Central memory CD8-positive, alpha-beta T cell (primary cell): Measurements from ENCODE around the gene SIKE1.

Experiments
- ATAC-seq: fragments of 150-1000 bp; cut with Tn5 transposase; replicated peaks from 2 replicates; pipeline ENCODE4 v1.10.0; 2022; ENCODE audit warnings: mild to moderate bottlenecking, moderate FRiP score, moderate number of reproducible peaks; ENCODE audit not compliant: poor library complexity, severe bottlenecking; ENCODE audit errors: extremely low read depth
- DNase-seq, 2 donors: peaks; one replicate each; pipeline ENCODE4 v3.0.0; 2021; ENCODE audit warnings: low spot score in 2 of 2
- H3K27ac Mint-ChIP-seq: one replicate; pipeline ENCODE4 v1.8.0; 2022; ENCODE audit warnings: low read depth, mild to moderate bottlenecking, moderate library complexity, mixed read lengths
- H3K27me3 Mint-ChIP-seq: one replicate; pipeline ENCODE4 v1.8.0; 2022; ENCODE audit warnings: mixed read lengths
- H3K36me3 Mint-ChIP-seq: one replicate; pipeline ENCODE4 v1.8.0; 2022; ENCODE audit warnings: mild to moderate bottlenecking, moderate library complexity, mixed read lengths; ENCODE audit not compliant: insufficient read depth
- H3K4me1 Mint-ChIP-seq: one replicate; pipeline ENCODE4 v1.8.0; 2022; ENCODE audit warnings: mixed read lengths
- H3K4me3 Mint-ChIP-seq: one replicate; pipeline ENCODE4 v1.8.0; 2022; ENCODE audit warnings: mild to moderate bottlenecking, moderate library complexity, mixed read lengths
- H3K9me3 Mint-ChIP-seq: one replicate; pipeline ENCODE4 v1.8.0; 2022; ENCODE audit warnings: mixed read lengths

Gene SIKE1

GRCh38 chr1:114720492-114720891 is 60.0 kb downstream of the SIKE1 start:
- Mint-ChIP-seq H3K27me3 (no peaks in the 10 kb centered on the region), H3K4me1 (peaks cover 14% of the 10 kb centered on the region), H3K9me3 (no peaks in the 10 kb centered on the region), H3K4me3 (no peak overlapping the region), H3K36me3 (peaks cover 81% of the 10 kb centered on the region), H3K27ac (no peak overlapping the region)
- ATAC-seq: no peak
- no peak for DNase-seq
